ENCODE results near the gene OR8B8. TPM values are rescaled to one million over a fixed set of nuclear protein-coding genes. Genes with fewer than 3 reads are reported as not detected.

OR8B8 gene
- total and polyA plus RNA-seq, 7 donors, result not detected

GRCh38 chr11:124446916-124447315 is 1.4 kb upstream of the OR8B8 start:
- ATAC-seq (no peak), DNase-seq (no peak)
- Histone ChIP-seq H3K9me3 (peaks cover 5% of the 10 kb centered on the region), H3K36me3 (ENCODE audit: insufficient read depth in 1 of 2, low read depth in 1 of 2) (no peaks in the 10 kb centered on the region), H3K4me3 (no peak overlapping the region), H3K4me1 (no peaks in the 10 kb centered on the region), H3K27ac (no peak overlapping the region), H3K27me3 (ENCODE audit: insufficient read depth in 3 of 3, low read length in 2 of 3) (no peaks in the 10 kb centered on the region)
- TF ChIP-seq CTCF (IDR thresholded peaks at IDR 0.05), result no peak
- WGBS, 3 donors, result 80 to 89% (median 86%) methylated on average over 1 of the region's 1 CpG
- intact Hi-C loops (cut with DNase I), result no loop called here

- Histone ChIP-seq H3K9me3 (no peaks in the 10 kb centered on the region), H3K36me3 (ENCODE audit: insufficient read depth in 1 of 2, low read depth in 1 of 2) (no peaks in the 10 kb centered on the region), H3K4me3 (no peak overlapping the region), H3K4me1 (no peaks in the 10 kb centered on the region), H3K27ac (no peak overlapping the region), H3K27me3 (ENCODE audit: insufficient read depth in 3 of 3, low read length in 2 of 3) (peaks cover 0 to 3% (median 0%) of the 10 kb centered on the region in 3 donors)
- TF ChIP-seq CTCF (IDR thresholded peaks at IDR 0.05), result no peak
- no peak for DNase-seq
- ATAC-seq, result no peak
- intact Hi-C loops (cut with DNase I), result no loop called here
- WGBS, 3 donors, result 72 to 79% (median 73%) methylated on average over 2 of the region's 2 CpGs
These were observed 2.6 kb downstream of the OR8B8 start for GRCh38 chr11:124442847-124443246.

- Histone ChIP-seq H3K4me1 (no peaks in the 10 kb centered on the region), H3K27ac (no peak overlapping the region), H3K9me3 (no peaks in the 10 kb centered on the region), H3K4me3 (no peak overlapping the region), H3K27me3 (ENCODE audit: insufficient read depth in 3 of 3, low read length in 2 of 3) (peaks cover 0 to 3% (median 0%) of the 10 kb centered on the region in 3 donors), H3K36me3 (ENCODE audit: insufficient read depth in 1 of 2, low read depth in 1 of 2) (no peaks in the 10 kb centered on the region)
- ATAC-seq, result no peak
- whole genome bisulfite sequencing, 3 donors, result 20 to 33% (median 26%) methylated on average over 6 of the region's 6 CpGs
- DNase-seq, result no peak
- intact Hi-C loops (cut with DNase I), result no loop called here
- TF ChIP-seq CTCF (IDR thresholded peaks at IDR 0.05), result no peak
These were observed 3.1 kb downstream of the OR8B8 start for GRCh38 chr11:124442442-124442841.

- peaks cover 0 to 3% (median 0%) of the 10 kb centered on the region in 3 donors for H3K27me3 ChIP-seq (ENCODE audit: insufficient read depth in 3 of 3, low read length in 2 of 3)
- no peaks in the 10 kb centered on the region for H3K9me3 ChIP-seq
- no peaks in the 10 kb centered on the region for H3K4me1 ChIP-seq
- no peak for DNase-seq
- WGBS, 3 donors, result 85 to 91% (median 89%) methylated on average over 7 of the region's 7 CpGs
- H3K36me3 ChIP-seq (ENCODE audit: insufficient read depth in 1 of 2, low read depth in 1 of 2), result no peaks in the 10 kb centered on the region
- TF ChIP-seq CTCF (IDR thresholded peaks at IDR 0.05), result no peak
- intact Hi-C loops (cut with DNase I), result no loop called here
- H3K27ac ChIP-seq, result no peak overlapping the region
- no peak for ATAC-seq
- no peak overlapping the region for H3K4me3 ChIP-seq
These were observed 4.0 kb downstream of the OR8B8 start for GRCh38 chr11:124441519-124441918.

- Histone ChIP-seq H3K36me3 (ENCODE audit: insufficient read depth in 1 of 2, low read depth in 1 of 2) (no peaks in the 10 kb centered on the region), H3K27me3 (ENCODE audit: insufficient read depth in 3 of 3, low read length in 2 of 3) (peaks cover 0 to 3% (median 0%) of the 10 kb centered on the region in 3 donors), H3K4me1 (no peaks in the 10 kb centered on the region), H3K27ac (no peak overlapping the region), H3K4me3 (no peak overlapping the region), H3K9me3 (no peaks in the 10 kb centered on the region)
- intact Hi-C loops (cut with DNase I), result no loop called here
- ATAC-seq, result no peak
- TF ChIP-seq CTCF (IDR thresholded peaks at IDR 0.05), result no peak
- 83 to 89% (median 88%) methylated on average over 5 of the region's 5 CpGs for WGBS, 3 donors
- DNase-seq, result no peak
These were observed 4.4 kb downstream of the OR8B8 start for GRCh38 chr11:124441081-124441480.

Data from psoas muscle (tissue), 8 donors.